NT2/D1 (cell line): ENCODE results near the gene CCDC175.

Experiments used
- SUZ12 ChIP-seq: IDR thresholded peaks from 2 replicates; pipeline ENCODE4 v1.6.1; 2011; ENCODE audit not compliant: insufficient read length, insufficient read depth; ENCODE audit errors: extremely low read depth
- YY1 ChIP-seq: IDR thresholded peaks from 2 replicates; pipeline ENCODE4 v1.6.1; 2011; ENCODE audit not compliant: insufficient read length, insufficient read depth
- ZNF274 ChIP-seq: IDR thresholded peaks from 2 replicates; pipeline ENCODE4 v1.6.1; 2011; ENCODE audit warnings: mild to moderate bottlenecking, low read depth, low read length

- TF ChIP-seq ZNF274 (no peak), YY1 (no peak), SUZ12 (no peak)
Observed at GRCh38 chr14:59576332-59577294, at the start of gene CCDC175.
